GM18505 (cell line): ENCODE data around the gene MYH15.
A peak's percentile ranks its signal among the peaks of the same experiment; 100 is the strongest.

Experiments
- ATAC-seq: cut with Tn5 transposase; IDR thresholded peaks from one replicate; pipeline ENCODE4 v1.9.1; 2021; ENCODE audit not compliant: unreplicated experiment
- POLR2A ChIP-seq: IDR thresholded peaks from 4 replicates; pipeline ENCODE4 v1.6.1; 2011; ENCODE audit warnings: borderline replicate concordance; ENCODE audit not compliant: insufficient read depth, insufficient read length; ENCODE audit errors: extremely low read depth

Gene MYH15

DNA sequence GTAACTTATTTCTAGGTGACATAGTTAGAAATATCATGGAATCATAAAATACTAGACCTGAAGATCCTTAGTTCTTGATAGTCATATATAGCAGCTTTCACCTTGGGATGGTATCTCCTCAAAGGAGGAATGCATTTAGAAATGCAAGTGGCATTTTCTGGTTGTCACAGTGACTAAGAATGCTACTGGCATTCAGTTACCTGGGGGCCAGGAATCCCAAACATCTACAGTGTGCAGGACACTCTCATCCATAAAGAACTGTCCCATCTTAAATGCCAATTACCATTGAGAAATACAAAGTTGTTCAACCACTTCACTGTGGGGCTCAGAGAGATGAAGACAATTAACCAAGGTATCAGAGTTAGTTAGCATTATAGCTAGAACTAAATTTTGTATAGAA is 36.7 kb downstream of the MYH15 start:
- no peak for ATAC-seq
- TF ChIP-seq POLR2A, result no peak

DNA sequence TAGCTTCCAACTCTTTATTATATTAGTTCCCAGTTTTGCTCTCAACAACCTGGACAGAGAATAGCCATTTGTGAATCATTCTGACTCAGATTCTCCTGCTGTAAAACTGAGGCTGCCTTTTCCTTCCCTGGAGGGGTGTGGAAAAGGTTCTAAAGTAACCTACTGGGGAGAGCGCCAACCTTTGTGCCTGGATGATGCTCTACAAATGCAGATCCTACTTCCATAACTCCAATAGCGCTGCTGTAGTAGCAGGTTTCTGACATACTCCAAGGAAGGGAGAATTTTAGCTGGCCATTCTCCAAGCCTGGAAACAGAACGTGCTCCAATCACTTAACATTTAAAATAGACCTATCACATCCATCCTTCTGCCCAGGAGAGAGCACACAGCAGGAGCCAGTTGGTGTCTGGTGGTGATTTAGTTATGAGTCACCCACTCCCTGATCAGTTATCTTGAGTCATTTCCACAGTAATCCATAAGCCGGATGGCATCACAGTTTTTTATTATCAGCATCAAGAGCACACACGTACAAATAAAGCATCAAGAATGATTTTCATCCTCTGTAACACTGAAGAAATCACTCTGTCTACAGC is 38.3 kb downstream of the MYH15 start:
- TF ChIP-seq POLR2A, result no peak
- no peak for ATAC-seq

DNA sequence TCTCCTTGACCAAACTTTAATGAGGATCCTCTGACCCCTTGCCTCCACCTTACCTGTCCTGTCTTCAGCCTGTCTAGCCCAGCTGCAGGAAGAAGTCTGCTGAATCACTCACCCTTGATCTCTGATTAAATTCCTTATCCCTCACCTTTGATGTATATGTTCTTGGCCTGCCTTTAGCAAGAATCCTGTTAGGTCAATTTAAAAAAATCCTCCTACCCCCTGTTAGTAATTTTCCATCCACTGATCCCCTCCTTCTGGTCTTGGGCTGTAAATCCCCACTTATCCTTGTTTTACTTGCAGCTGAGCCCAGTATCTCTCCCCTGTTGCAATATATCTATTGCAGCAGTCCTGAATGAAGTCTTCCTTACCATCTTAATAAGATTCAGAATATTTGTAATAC is 39.0 kb downstream of the MYH15 start:
- no peak for ATAC-seq
- no peak for TF ChIP-seq POLR2A

- no peak for TF ChIP-seq POLR2A
- no peak for ATAC-seq
Measured at GRCh38 chr3:108469126-108469525, 41.3 kb downstream of the MYH15 start.

DNA sequence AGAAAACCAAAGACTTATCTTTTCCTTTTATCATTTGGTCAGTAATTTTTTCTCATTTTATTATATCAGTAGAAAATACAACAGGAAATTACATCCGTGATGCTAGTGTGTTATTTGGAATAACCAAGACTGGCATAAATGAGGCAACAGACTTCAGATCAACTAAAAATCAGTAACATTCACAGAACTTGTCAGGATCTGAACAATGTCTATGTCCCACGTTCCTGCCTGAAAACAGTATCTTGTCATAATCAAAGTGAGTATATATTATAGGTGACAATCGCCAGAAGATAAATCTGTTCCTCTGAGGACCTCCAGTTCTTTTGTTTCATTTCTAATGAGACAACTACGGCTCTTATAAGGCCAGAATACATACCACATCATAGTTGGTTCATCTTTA is 41.8 kb downstream of the MYH15 start:
- no peak for TF ChIP-seq POLR2A

GRCh38 chr3:108462899-108463298 is 47.5 kb downstream of the MYH15 start:
- ATAC-seq, result no peak
- no peak for TF ChIP-seq POLR2A

More for the DNA sequence above, 41.8 kb downstream of the MYH15 start:
- ATAC-seq, result no peak

GRCh38 chr3:108461661-108462111 is 48.7 kb downstream of the MYH15 start:
- no peak for ATAC-seq
- TF ChIP-seq POLR2A, result no peak

GRCh38 chr3:108459225-108459624 is 51.2 kb downstream of the MYH15 start:
- no peak for ATAC-seq

DNA sequence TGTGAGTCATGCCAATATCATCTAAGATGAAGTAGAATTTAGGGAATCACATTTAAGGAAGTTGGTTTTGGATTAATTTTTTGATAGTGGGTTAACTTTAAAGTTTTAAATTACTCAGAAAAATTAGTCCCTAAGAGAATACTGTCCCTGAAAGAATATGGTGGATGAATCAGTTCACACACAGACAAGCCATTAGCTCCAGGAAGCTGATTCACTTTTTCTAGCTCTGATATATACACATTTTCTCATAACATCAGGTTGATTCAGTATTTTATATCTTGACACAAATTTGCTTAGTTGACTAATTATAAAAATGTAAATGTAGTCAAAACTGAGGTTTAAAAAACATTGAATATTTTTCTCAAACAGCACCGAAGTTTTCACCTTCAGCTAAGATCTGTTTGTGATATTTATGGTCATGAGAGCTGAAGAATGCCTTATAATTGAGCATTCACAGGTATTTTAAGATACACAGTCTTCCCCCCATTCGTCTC is 55.1 kb downstream of the MYH15 start:
- TF ChIP-seq POLR2A, result no peak

More at GRCh38 chr3:108459225-108459624, 51.2 kb downstream of the MYH15 start:
- no peak for TF ChIP-seq POLR2A

DNA sequence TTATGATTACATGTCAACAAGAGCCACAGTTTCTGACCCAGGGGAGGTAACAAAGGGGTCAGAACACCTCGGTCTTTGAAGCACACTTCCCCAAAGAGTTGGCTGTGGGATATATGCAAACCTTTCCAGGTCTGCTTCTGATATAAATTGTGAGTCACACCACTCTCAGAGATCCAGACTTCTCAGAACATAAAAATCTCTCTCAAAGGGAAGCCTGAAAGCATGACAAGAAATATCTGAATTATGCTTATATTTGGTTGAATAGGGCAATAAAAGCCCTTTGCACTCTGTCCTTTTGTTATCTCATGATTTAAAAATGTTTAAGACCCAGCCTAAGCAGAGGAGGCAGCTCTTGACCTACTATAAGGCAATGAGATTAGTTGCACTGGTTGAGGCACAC is 56.8 kb downstream of the MYH15 start:
- ATAC-seq, result no peak
- TF ChIP-seq POLR2A, result no peak

More for the DNA sequence above, 55.1 kb downstream of the MYH15 start:
- ATAC-seq, result no peak

- ATAC-seq, result no peak
Measured at GRCh38 chr3:108450444-108450843, 60.0 kb downstream of the MYH15 start.

GRCh38 chr3:108448593-108448992 is 61.8 kb downstream of the MYH15 start:
- no peak for TF ChIP-seq POLR2A
- peak; percentile 78 for ATAC-seq

More at GRCh38 chr3:108450444-108450843, 60.0 kb downstream of the MYH15 start:
- TF ChIP-seq POLR2A, result no peak

DNA sequence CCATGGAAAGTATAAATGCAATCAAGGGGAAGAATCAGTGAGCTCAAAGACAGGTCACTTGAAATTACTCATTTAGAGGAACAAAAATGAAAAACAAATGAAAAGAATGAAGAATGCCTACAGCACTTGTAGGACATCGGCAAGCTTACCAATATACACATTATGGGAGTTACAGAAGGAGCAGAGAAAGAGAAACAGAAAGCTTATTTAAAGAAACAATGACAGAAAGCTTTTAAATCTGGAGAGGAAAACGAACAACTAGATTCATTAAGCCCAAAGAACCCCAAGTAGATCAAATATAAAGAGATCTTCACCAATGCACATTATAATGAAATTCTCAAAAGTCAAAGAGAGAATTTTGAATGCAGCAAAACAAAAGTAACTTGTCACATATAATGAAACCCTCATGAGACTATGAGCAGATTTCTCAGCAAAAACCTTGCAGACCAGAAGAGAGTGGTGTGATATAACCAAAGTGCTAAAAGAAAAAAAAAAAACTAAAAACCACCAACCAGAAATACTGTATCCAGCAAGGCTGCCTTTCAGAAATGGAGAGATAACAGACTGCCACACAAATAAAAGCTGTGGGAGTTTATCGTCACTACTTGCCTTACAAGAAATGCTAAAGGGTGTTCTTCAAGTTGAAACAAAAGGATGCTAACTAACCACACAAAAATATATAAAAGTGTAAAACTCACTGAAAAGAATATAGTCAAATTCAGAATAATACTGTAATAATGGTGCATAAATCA is 63.1 kb downstream of the MYH15 start:
- no peak for ATAC-seq
- no peak for TF ChIP-seq POLR2A

DNA sequence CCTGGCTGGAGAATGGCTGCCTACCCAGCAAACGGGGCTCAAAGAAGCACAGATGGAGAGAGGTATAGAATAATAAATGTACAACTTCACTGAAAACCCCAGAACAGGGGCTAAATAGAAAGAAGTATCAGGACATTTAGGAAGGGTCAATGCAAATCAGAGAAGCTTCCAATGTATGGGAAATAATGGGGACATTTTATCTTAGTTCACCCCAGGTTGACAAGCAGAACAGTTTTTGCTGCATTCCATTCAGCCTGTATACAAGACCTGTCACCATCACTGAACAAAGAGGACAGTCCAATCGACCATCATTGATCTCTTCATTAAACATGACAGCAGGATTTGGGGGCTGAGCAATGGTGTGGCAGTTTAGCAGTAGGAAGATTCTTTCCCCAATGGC is 68.1 kb downstream of the MYH15 start:
- TF ChIP-seq POLR2A, result no peak
- ATAC-seq, result no peak

- no peak for TF ChIP-seq POLR2A
- no peak for ATAC-seq
Measured at GRCh38 chr3:108441518-108441917, 68.9 kb downstream of the MYH15 start.

DNA sequence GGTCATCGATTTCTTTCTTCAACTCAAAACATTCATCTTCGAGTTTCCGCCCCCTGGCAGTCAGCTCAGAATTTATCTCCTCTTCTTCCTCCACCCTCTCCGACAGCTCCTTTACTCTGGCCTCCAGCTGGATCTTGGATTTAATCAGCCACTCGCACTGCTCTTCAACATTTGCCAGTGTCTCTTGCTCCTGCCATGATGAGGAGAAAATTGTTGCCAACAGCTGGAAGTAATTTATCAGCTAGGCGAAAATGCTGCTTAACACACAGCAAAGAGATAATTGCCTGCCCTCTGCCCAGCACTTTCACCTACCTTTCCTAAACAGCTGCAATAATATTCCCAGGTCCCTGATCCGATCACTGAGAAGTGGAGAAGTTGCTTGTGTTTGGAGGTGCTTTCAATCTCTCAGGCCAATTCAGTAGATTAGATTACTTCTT is 69.3 kb downstream of the MYH15 start:
- no peak for ATAC-seq
- no peak for TF ChIP-seq POLR2A
